Measurements from ENCODE around the gene CRTAC1. TPM values are rescaled to one million over a fixed set of nuclear protein-coding genes. Genes with fewer than 3 reads are reported as not detected.

CRTAC1 gene
- total and polyA plus RNA-seq, 9 of the 15 experiments (the other 6 are each of a cell fraction or from before 2014, with no cell fraction given), result not detected

GRCh38 chr10:97876402-97876801 is 154.0 kb downstream of the CRTAC1 start:
- Histone ChIP-seq H3K36me3 (ENCODE audit: control insufficient read depth, insufficient read depth, low read length) (no peaks in the 10 kb centered on the region), H3K27ac (ENCODE audit: extremely low read depth, low read depth, low read length) (no peak overlapping the region), H2AFZ (ENCODE audit: low read depth, low read length) (no peak overlapping the region), H3K9me3 (replicated peaks; ENCODE audit: control insufficient read depth, insufficient read depth, low read depth, low read length) (no peaks in the 10 kb centered on the region), H4K20me1 (replicated peaks; ENCODE audit: control insufficient read depth, insufficient read depth, low read length) (no peaks in the 10 kb centered on the region), H3K4me2 (ENCODE audit: insufficient read depth, low read length) (no peak overlapping the region), H3K4me3 (no peak overlapping the region), H3K27me3 (ENCODE audit: control insufficient read depth in 2 of 2, insufficient read depth in 2 of 2, low read length in 2 of 2) (peaks cover 0 to 19% of the 10 kb centered on the region in 2 experiments; a peak in 3 of 5 replicates), H3K9me1 (ENCODE audit: control insufficient read depth, insufficient read depth, low read length) (no peaks in the 10 kb centered on the region), H3K9ac (ENCODE audit: insufficient read depth in 1 of 2, low read depth in 2 of 2, low read length in 2 of 2) (no peak overlapping the region), H3K4me1 (replicated peaks in 1 of 2; ENCODE audit: control insufficient read depth in 2 of 2, insufficient read depth in 2 of 2, low read length in 2 of 2) (no peaks in the 10 kb centered on the region), H3K79me2 (ENCODE audit: control insufficient read depth, insufficient read depth, low read length) (no peaks in the 10 kb centered on the region)
- intact Hi-C loops (cut with micrococcal nuclease), result no loop called here
- FAIRE-seq, result no peak
- in situ Hi-C loops (cut with MboI), result no loop called here
- ChIA-PET POLR2A (no interaction called here), CTCF (ENCODE audit: low intra/inter-chr PET ratio) (no interaction called here)
- TF ChIP-seq ZNF668 (CRISPR knock-in tag; IDR thresholded peaks at IDR 0.05) (no peak), CTCF (IDR thresholded peaks at IDR 0.05 in 2 of 3, conservative IDR thresholded peaks at IDR 0.05 in 1 of 3; ENCODE audit: insufficient read depth in 2 of 3, low read depth in 1 of 3, low read length in 3 of 3) (peak in 1 of 3 experiments; percentile 4; a peak in 1 of 6 replicates), ZNF212 (CRISPR knock-in tag; IDR thresholded peaks at IDR 0.05) (no peak), FOXM1 (IDR thresholded peaks at IDR 0.05; ENCODE audit: low read depth) (no peak), FOXM1 (CRISPR knock-in tag; IDR thresholded peaks at IDR 0.05; ENCODE audit: low read depth) (no peak), THAP12 (CRISPR knock-in tag; IDR thresholded peaks at IDR 0.05) (no peak), ZNF253 (CRISPR knock-in tag; conservative IDR thresholded peaks at IDR 0.05) (no peak), STAT6 (CRISPR knock-in tag; IDR thresholded peaks at IDR 0.05) (no peak)
- BruUV-seq (replicated peaks), result no TSS peak
- no peak for ATAC-seq
- 22% methylated on average over 4 of the region's 4 CpGs for WGBS (ENCODE audit: insufficient coverage, low coverage, missing lambda C conversion rate)
- no peak for DNase-seq (ENCODE audit: extremely low read depth in 1 of 4, low spot score in 3 of 4)
